ENCODE data around the gene ATG16L2.

- no peak for TF ChIP-seq CTCF (IDR thresholded peaks at IDR 0.05)
- TF ChIP-seq POLR2A (IDR thresholded peaks at IDR 0.05): no peak
- no peak for TF ChIP-seq POLR2AphosphoS5 (IDR thresholded peaks at IDR 0.05)
- TF ChIP-seq EP300 (IDR thresholded peaks at IDR 0.05): no peak
Measured at GRCh38 chr11:72787216-72788104, 26.8 kb upstream of the ATG16L2 start.
